Activated T-cell treated with anti-CD3 and anti-CD28 coated beads, Interleukin-2, amount 50 U/mL, for 24 hours (primary cell): ENCODE data around the gene ATP10A.

ENCODE experiments used
- DNase-seq: peaks from one replicate; pipeline ENCODE4 v3.0.0-alpha.2; 2020
- H3K27ac Mint-ChIP-seq: 2 replicates; pipeline ENCODE4 v1.8.0; 2020; ENCODE audit warnings: mild to moderate bottlenecking, mixed read lengths
- H3K27me3 Mint-ChIP-seq: 2 replicates; pipeline ENCODE4 v1.8.0; 2020; ENCODE audit warnings: mixed read lengths
- H3K36me3 Mint-ChIP-seq: 2 replicates; pipeline ENCODE4 v1.8.0; 2020; ENCODE audit warnings: low read depth, mixed read lengths
- H3K4me1 Mint-ChIP-seq: 2 replicates; pipeline ENCODE4 v1.8.0; 2020; ENCODE audit warnings: low read depth, mixed read lengths
- H3K4me3 Mint-ChIP-seq: 2 replicates; pipeline ENCODE4 v1.8.0; 2020; ENCODE audit warnings: mild to moderate bottlenecking, moderate library complexity, mixed read lengths
- H3K9me3 Mint-ChIP-seq: 2 replicates; pipeline ENCODE4 v1.8.0; 2020; ENCODE audit warnings: mixed read lengths

Gene ATP10A

GRCh38 chr15:25694239-25694584, 168.9 kb downstream of the ATP10A start:
- H3K27me3 Mint-ChIP-seq: no peaks in the 10 kb centered on the region
- H3K36me3 Mint-ChIP-seq: peaks cover 95% of the 10 kb centered on the region
- no peak overlapping the region for H3K4me3 Mint-ChIP-seq
- no peak for DNase-seq
- no peaks in the 10 kb centered on the region for H3K9me3 Mint-ChIP-seq
- H3K27ac Mint-ChIP-seq: no peak overlapping the region
- no peaks in the 10 kb centered on the region for H3K4me1 Mint-ChIP-seq

GRCh38 chr15:25693321-25694238, 169.5 kb downstream of the ATP10A start:
- H3K36me3 Mint-ChIP-seq: peaks cover 95% of the 10 kb centered on the region

GRCh38 chr15:25691544-25692430, 171.3 kb downstream of the ATP10A start:
- Mint-ChIP-seq H3K9me3 (no peaks in the 10 kb centered on the region), H3K36me3 (peaks cover 93% of the 10 kb centered on the region), H3K4me3 (no peak overlapping the region), H3K27me3 (no peaks in the 10 kb centered on the region), H3K4me1 (no peaks in the 10 kb centered on the region), H3K27ac (no peak overlapping the region)
- DNase-seq: no peak

More at GRCh38 chr15:25693321-25694238, 169.5 kb downstream of the ATP10A start:
- Mint-ChIP-seq H3K27me3 (no peaks in the 10 kb centered on the region), H3K4me3 (no peak overlapping the region), H3K9me3 (no peaks in the 10 kb centered on the region), H3K4me1 (no peaks in the 10 kb centered on the region), H3K27ac (peak overlapping the region; percentile 47)
- peak; percentile 56 for DNase-seq

- Mint-ChIP-seq H3K36me3 (peaks cover 85% of the 10 kb centered on the region), H3K27me3 (no peaks in the 10 kb centered on the region), H3K4me3 (no peak overlapping the region), H3K27ac (no peak overlapping the region), H3K4me1 (no peaks in the 10 kb centered on the region), H3K9me3 (no peaks in the 10 kb centered on the region)
- DNase-seq: no peak
Measured at GRCh38 chr15:25690673-25691543, 172.2 kb downstream of the ATP10A start.

GRCh38 chr15:25689592-25689991, 173.5 kb downstream of the ATP10A start:
- H3K4me3 Mint-ChIP-seq: no peak overlapping the region
- H3K9me3 Mint-ChIP-seq: no peaks in the 10 kb centered on the region
- H3K27me3 Mint-ChIP-seq: no peaks in the 10 kb centered on the region
- peaks cover 4% of the 10 kb centered on the region for H3K4me1 Mint-ChIP-seq
- DNase-seq: no peak
- peak overlapping the region; percentile 26 for H3K27ac Mint-ChIP-seq
- peaks cover 83% of the 10 kb centered on the region for H3K36me3 Mint-ChIP-seq

- Mint-ChIP-seq H3K9me3 (no peaks in the 10 kb centered on the region), H3K4me1 (peaks cover 4% of the 10 kb centered on the region), H3K36me3 (peaks cover 84% of the 10 kb centered on the region), H3K27ac (no peak overlapping the region), H3K27me3 (no peaks in the 10 kb centered on the region), H3K4me3 (no peak overlapping the region)
- DNase-seq: no peak
Measured at GRCh38 chr15:25688166-25688565, 175.0 kb downstream of the ATP10A start.

GRCh38 chr15:25687689-25688088, 175.4 kb downstream of the ATP10A start:
- no peak overlapping the region for H3K4me3 Mint-ChIP-seq
- H3K4me1 Mint-ChIP-seq: peaks cover 4% of the 10 kb centered on the region
- H3K27ac Mint-ChIP-seq: no peak overlapping the region
- no peak for DNase-seq
- H3K9me3 Mint-ChIP-seq: no peaks in the 10 kb centered on the region
- H3K27me3 Mint-ChIP-seq: no peaks in the 10 kb centered on the region
- H3K36me3 Mint-ChIP-seq: peaks cover 84% of the 10 kb centered on the region

- Mint-ChIP-seq H3K27me3 (no peaks in the 10 kb centered on the region), H3K4me3 (no peak overlapping the region), H3K9me3 (no peaks in the 10 kb centered on the region), H3K27ac (no peak overlapping the region), H3K36me3 (peaks cover 84% of the 10 kb centered on the region), H3K4me1 (peaks cover 4% of the 10 kb centered on the region)
- DNase-seq: no peak
Measured at GRCh38 chr15:25687276-25687675, 175.9 kb downstream of the ATP10A start.

GRCh38 chr15:25686780-25687179, 176.3 kb downstream of the ATP10A start:
- H3K4me1 Mint-ChIP-seq: peaks cover 4% of the 10 kb centered on the region
- no peak for DNase-seq
- no peak overlapping the region for H3K4me3 Mint-ChIP-seq
- H3K27ac Mint-ChIP-seq: no peak overlapping the region
- H3K36me3 Mint-ChIP-seq: peaks cover 83% of the 10 kb centered on the region
- no peaks in the 10 kb centered on the region for H3K27me3 Mint-ChIP-seq
- H3K9me3 Mint-ChIP-seq: no peaks in the 10 kb centered on the region

GRCh38 chr15:25684521-25685431, 178.4 kb downstream of the ATP10A start:
- Mint-ChIP-seq H3K9me3 (no peaks in the 10 kb centered on the region), H3K4me3 (no peak overlapping the region), H3K4me1 (peaks cover 4% of the 10 kb centered on the region), H3K27me3 (no peaks in the 10 kb centered on the region), H3K27ac (no peak overlapping the region), H3K36me3 (peaks cover 85% of the 10 kb centered on the region)
- DNase-seq: no peak

- Mint-ChIP-seq H3K27me3 (no peaks in the 10 kb centered on the region), H3K4me3 (no peak overlapping the region), H3K9me3 (no peaks in the 10 kb centered on the region), H3K27ac (no peak overlapping the region), H3K4me1 (peaks cover 4% of the 10 kb centered on the region), H3K36me3 (peaks cover 84% of the 10 kb centered on the region)
- DNase-seq: no peak
Measured at GRCh38 chr15:25683911-25684310, 179.2 kb downstream of the ATP10A start.

GRCh38 chr15:25683415-25683814, 179.7 kb downstream of the ATP10A start:
- Mint-ChIP-seq H3K36me3 (peaks cover 84% of the 10 kb centered on the region), H3K27ac (no peak overlapping the region), H3K27me3 (no peaks in the 10 kb centered on the region), H3K4me1 (peaks cover 4% of the 10 kb centered on the region), H3K4me3 (no peak overlapping the region), H3K9me3 (no peaks in the 10 kb centered on the region)
- DNase-seq: no peak

GRCh38 chr15:25682340-25682739, 180.8 kb downstream of the ATP10A start:
- H3K4me3 Mint-ChIP-seq: no peak overlapping the region
- peaks cover 4% of the 10 kb centered on the region for H3K4me1 Mint-ChIP-seq
- no peaks in the 10 kb centered on the region for H3K27me3 Mint-ChIP-seq
- no peaks in the 10 kb centered on the region for H3K9me3 Mint-ChIP-seq
- H3K27ac Mint-ChIP-seq: peak overlapping the region; percentile 29
- peaks cover 84% of the 10 kb centered on the region for H3K36me3 Mint-ChIP-seq
- no peak for DNase-seq
